ENCODE results near the gene FGFBP1.

Gene FGFBP1
- total RNA-seq, result 0 reads per million in 3 experiments

DNA sequence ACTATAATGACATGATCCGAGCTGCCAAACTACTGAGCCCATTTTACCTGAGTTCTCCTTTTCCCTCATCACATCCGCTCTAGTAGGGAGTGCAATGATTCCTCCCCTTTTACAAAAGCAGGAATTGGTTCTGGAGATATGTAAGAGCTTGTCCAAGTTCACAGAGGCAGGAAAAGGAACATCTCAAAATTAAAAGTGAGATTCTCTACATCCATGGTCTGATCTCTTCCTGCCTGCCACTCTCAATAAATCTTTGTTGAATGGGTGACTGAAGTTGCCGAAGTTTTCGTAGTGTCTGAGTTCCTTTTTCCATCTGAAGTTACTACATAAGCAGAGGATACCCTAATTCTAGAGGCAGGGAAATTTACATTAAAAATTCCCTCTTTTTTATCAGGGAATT is at the start of gene FGFBP1:
Gene FGFBP1, minus strand, starts transcription at position 101 of the 400 bp plus-strand sequence. CDS start 2,108 bp downstream, outside the sequence.
- DNase-seq, result no peak

GRCh38 chr4:15988222-15988621 is 49.7 kb upstream of the FGFBP1 start:
- DNase-seq, result no peak

- DNase-seq, result no peak
Measured at GRCh38 chr4:15986907-15987306, 48.4 kb upstream of the FGFBP1 start.

- DNase-seq, result no peak
Measured at GRCh38 chr4:15983610-15984009, 45.1 kb upstream of the FGFBP1 start.

- DNase-seq, result no peak
Measured at GRCh38 chr4:15982842-15983524, 44.4 kb upstream of the FGFBP1 start.

GRCh38 chr4:15976456-15977447 is 38.2 kb upstream of the FGFBP1 start:
- no peak for DNase-seq

- DNase-seq, result no peak
Measured at GRCh38 chr4:15971068-15971801, 32.7 kb upstream of the FGFBP1 start.

DNA sequence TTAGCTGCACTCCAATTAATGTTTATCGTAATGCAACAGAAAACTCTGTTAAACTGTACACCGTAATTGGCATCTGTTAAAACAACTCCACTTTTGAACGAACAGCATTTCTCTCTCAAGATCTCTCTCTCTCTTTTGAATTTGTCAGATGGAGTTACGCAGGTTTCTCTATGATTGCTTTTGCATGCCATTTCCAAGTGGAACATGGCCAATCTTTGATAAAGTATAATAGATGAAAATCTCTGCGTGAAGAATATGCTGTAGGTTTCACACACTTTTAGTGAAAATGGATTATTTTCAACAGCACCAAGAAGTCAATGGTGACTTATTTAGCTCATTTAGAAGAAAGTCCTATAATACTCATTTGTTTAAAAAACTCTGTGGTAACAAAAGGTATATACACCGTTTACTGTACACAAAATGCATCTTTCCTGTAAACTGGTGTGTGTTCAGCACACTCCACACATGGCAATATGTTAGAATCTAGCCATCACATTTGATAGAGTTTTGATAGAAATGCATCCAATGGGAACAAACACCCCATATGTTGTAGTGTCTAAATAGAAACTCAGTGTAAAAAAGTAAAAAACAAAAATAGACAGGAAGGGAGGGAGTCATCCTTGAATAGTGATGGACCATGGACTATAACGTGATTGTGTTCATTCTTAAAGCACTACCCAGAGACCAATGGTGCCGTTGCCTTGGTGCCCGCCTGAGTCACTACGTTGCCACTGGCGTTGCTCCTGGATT is 30.2 kb upstream of the FGFBP1 start:
- DNase-seq, result no peak

DNA sequence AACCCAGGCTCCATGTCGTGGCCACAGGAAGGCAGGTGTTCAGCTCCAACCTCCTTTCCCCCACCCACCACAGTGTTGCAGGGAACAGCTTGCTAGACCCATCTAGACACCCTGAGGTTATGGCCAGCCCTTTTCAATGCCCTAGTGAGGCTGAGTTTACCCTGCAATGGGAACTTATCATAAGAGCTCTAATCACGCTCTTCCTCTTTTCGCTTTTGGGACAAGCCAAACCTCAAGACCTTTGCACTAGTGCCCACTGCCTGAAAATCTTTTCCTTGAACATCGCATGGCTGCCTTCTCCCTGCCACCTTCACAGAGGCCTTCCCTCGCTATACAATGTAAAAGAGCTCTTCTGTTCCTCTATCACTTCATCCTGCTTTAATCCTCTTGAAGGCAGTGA is 26.8 kb upstream of the FGFBP1 start:
- DNase-seq, result no peak

- DNase-seq, result no peak
Measured at GRCh38 chr4:15964159-15964558, 25.6 kb upstream of the FGFBP1 start.

GRCh38 chr4:15963576-15963975 is 25.0 kb upstream of the FGFBP1 start:
- DNase-seq, result no peak

DNA sequence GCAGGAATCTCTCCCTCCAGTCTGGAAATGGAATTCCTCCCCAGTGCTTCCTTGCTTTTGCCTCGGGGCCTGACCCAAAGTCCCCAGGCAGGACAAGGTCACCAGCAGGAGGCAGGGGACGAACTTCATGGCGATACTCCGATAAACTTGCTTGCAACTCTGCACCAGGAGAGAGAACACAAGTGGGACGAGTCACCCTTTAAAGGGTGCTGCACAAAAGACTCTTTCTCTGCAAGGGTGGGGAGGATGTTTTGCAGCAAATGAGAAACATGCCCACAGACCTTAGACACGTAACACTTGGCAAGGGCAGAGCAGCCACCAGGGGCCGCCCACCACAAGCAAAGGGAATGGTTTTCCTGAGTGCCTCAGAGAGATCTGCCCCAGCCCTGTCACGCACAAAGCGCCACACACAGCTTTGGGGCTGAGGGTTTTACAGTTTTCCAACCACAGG is 24.5 kb upstream of the FGFBP1 start, which contains the start of gene FGFBP2:
Gene FGFBP2, minus strand, starts transcription at position 175 of the 451 bp plus-strand sequence. Its CDS starts 46 bp downstream, at position 129.
- no peak for DNase-seq

GRCh38 chr4:15961781-15962510 is 23.4 kb upstream of the FGFBP1 start:
- DNase-seq, result no peak

GRCh38 chr4:15958562-15958961 is 20.0 kb upstream of the FGFBP1 start:
- no peak for DNase-seq

- peak; percentile 56 for DNase-seq
Measured at GRCh38 chr4:15956179-15956850, 17.8 kb upstream of the FGFBP1 start.

DNA sequence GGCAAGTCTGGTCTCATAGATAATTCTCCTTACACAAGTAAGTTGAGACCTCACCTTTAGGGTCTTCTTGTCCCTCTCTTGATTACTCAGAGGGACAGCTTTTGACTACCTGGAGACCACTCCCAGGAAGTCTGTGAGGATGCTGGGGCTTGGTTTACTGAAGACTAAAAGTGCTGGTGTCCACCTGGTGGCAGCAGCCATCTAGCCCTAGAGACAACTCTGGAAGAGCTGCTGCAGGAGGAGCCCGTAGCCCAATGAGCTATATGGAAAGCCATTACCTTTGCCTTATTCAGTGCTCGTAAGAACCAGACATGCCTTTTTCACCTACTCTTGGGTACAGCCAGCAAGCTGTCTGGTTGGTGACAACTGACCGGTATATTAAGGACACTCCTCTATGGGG is 17.1 kb upstream of the FGFBP1 start:
- no peak for DNase-seq

- no peak for DNase-seq
Measured at GRCh38 chr4:15953625-15954024, 15.1 kb upstream of the FGFBP1 start.

DNA sequence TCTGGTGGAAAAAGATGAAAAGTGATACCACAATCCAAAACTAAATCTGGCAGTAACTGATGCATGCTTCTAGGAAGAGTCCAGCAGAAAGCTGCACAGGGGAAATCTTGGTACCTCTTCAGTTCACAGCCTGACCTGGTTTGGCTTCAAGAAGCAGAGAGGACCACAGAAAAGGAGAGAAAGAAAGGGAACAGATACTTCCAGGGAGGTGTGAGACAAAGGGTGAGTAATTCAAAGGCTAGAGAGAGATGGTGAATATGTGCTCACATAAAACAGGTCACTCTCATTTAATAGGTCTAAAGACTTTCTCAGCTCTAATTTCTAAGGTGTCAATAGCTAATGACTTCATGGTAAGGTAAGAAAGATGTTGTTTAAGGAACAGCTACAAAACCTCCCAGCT is 13.2 kb upstream of the FGFBP1 start:
- DNase-seq, result no peak

DNA sequence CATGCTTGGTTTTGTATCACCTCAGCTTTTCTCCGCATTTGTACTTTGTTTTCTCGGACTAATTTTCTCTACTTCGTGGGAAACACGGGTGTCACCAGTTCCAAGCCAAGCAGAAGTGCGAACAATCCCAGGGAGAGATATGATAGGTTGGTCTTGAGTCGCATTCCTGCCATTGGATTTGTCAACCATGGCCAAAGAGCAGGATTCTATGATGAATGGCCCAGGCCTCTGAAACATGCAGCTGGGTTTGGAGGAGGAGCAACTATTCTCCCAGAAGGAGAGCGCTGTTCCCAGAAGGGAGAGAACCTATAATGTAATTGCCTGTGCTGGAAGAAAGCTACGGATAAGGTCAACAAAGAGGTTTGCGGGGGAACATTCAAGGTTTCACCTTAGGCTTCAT is 10.3 kb upstream of the FGFBP1 start:
- no peak for DNase-seq

DNA sequence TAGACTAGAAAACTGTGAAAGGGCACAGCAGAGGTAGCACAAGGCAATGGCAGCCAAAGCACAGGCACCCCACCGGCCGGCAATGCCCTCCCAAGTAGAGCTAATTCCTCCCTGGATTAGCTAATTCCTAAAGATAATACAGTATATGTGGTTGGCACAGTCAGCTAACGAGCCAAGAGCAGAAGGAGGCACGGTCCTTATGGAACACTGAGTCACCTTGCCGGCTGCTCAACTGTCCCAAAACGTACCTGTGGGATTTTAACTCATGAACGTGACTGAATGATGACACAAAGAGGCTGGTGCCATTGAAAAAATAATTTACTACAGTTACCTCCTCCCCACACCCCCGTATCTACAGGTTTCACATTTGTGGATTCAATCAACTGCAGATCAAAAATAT is 9.1 kb upstream of the FGFBP1 start:
- no peak for DNase-seq

DNA sequence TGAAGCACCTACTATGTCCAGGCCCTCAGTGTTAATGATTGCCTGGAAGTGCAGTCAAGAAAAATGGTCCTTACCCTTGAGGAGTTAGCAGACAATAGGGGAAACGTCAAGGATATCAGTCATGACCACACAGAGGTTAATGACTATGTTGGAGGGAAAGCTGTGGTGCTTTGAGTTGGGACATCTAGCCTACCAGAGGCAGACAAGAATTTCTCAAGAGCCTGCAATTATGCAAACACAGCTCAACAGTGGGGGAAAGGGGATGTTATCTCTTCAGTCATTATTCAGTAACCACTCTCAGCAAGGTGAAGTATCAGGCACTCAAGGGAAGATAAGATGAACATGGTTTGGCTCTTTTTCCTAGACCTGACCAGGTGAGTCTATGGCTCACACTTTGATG is 7.0 kb upstream of the FGFBP1 start:
- DNase-seq, result no peak
